CD4-positive, alpha-beta T cell (primary cell): ENCODE results near the gene TSHZ2. TPM values are rescaled to one million over a fixed set of nuclear protein-coding genes. Genes with fewer than 3 reads are reported as not detected.

ENCODE experiments used
- ATAC-seq: fragments of 200-7000 bp; cut with Tn5 transposase; one replicate; pipeline ENCODE4 v1.10.0; 2022; ENCODE audit warnings: mild to moderate bottlenecking; ENCODE audit not compliant: poor library complexity
- CTCF ChIA-PET: fragments of 350-600 bp; sonication (Branson Sonifier 250); formaldehyde crosslinking; loops from one replicate; lab custom pipeline; 2021; ENCODE audit warnings: antibody characterized with exemption, inconsistent platforms; lab: Charles Lee
- POLR2A ChIA-PET: fragments of 350-600 bp; sonication (Branson Sonifier 250); formaldehyde crosslinking; loops from one replicate; lab custom pipeline; 2021; ENCODE audit warnings: antibody characterized with exemption, inconsistent platforms; lab: Charles Lee
- DNase-seq, 14 experiments: peaks; one replicate each; pipeline ENCODE4 v3.0.0-alpha.2; 2013 to 2020; ENCODE audit warnings: mixed read lengths in 2 of 14
- H3K27ac ChIP-seq, 2 donors: one replicate each; pipeline versions ENCODE4 v1.5.1 to v1.7.0; 2013; ENCODE audit warnings: low read length in 2 of 2, low read depth in 1 of 2, mild to moderate bottlenecking in 1 of 2
- H3K27me3 ChIP-seq, 2 experiments: 1 replicate in 1 of 2; 2 replicates in 1 of 2; pipeline versions ENCODE4 v1.6.1 to v1.7.0; 2013; ENCODE audit warnings: low read length in 2 of 2, control low read depth in 1 of 2, mild to moderate bottlenecking in 1 of 2, moderate library complexity in 1 of 2; ENCODE audit not compliant: insufficient read depth in 2 of 2, control insufficient read depth in 1 of 2
- H3K36me3 ChIP-seq: one replicate; pipeline ENCODE4 v1.6.1; 2013; ENCODE audit warnings: low read length, control low read depth; ENCODE audit not compliant: insufficient read depth
- H3K4me1 ChIP-seq: one replicate; pipeline ENCODE4 v1.6.1; 2013; ENCODE audit warnings: low read length, control low read depth; ENCODE audit not compliant: insufficient read depth
- H3K4me3 ChIP-seq: one replicate; pipeline ENCODE4 v1.5.1; 2013; ENCODE audit warnings: mild to moderate bottlenecking, low read length, moderate library complexity
- H3K9me3 ChIP-seq, 2 experiments: 1 replicate in 1 of 2; 2 replicates in 1 of 2; pipeline versions ENCODE4 v1.6.1 to v1.7.0; 2013; ENCODE audit warnings: low read length in 2 of 2, mild to moderate bottlenecking in 2 of 2, control low read depth in 1 of 2, moderate library complexity in 1 of 2; ENCODE audit not compliant: control insufficient read depth in 1 of 2, insufficient read depth in 1 of 2
- H3K27ac Mint-ChIP-seq: one replicate; pipeline ENCODE4 v1.8.0; 2020; ENCODE audit warnings: mixed read lengths
- H3K27me3 Mint-ChIP-seq: one replicate; pipeline ENCODE4 v1.8.0; 2021; ENCODE audit warnings: mixed read lengths
- H3K36me3 Mint-ChIP-seq: one replicate; pipeline ENCODE4 v1.8.0; 2021; ENCODE audit warnings: low read depth, mixed read lengths
- H3K4me1 Mint-ChIP-seq: one replicate; pipeline ENCODE4 v1.8.0; 2021; ENCODE audit warnings: low read depth, mixed read lengths
- H3K4me3 Mint-ChIP-seq: one replicate; pipeline ENCODE4 v1.8.0; 2020; ENCODE audit warnings: mild to moderate bottlenecking, mixed read lengths
- H3K9me3 Mint-ChIP-seq: one replicate; pipeline ENCODE4 v1.8.0; 2020; ENCODE audit warnings: mixed read lengths
- CTCF ChIP-seq: fragments of 200-600 bp; IDR thresholded peaks from one replicate; pipeline ENCODE4 v1.8.0; 2022; ENCODE audit warnings: antibody characterized with exemption, mild to moderate bottlenecking
- intact Hi-C, 2 experiments: fragments of 100-400 bp; cut with DNase I in 1 of 2; cut with micrococcal nuclease in 1 of 2; formaldehyde crosslinking; loops; one replicate each; pipeline versions ENCODE4 v1.15.1 to v1.9.0; 2023 to 2025; cut with DNase I, micrococcal nuclease
- total RNA-seq, 174 experiments: library from RNA in 2 of 174; stranded (reverse) in 2 of 174; gene quantifications; one replicate each; pipeline ENCODE4 v1.2.3 and lab custom pipeline; 2021 to 2026

The TSHZ2 gene
- total RNA-seq, 2 experiments from 2014 or later: 26.1 to 27.4 TPM

- TF ChIP-seq CTCF: no peak
- POLR2A ChIA-PET: no interaction called here
- Histone ChIP-seq H3K4me1 (no peaks in the 10 kb centered on the region), H3K27ac (no peak overlapping the region), H3K27me3 (no peaks in the 10 kb centered on the region), H3K4me3 (no peak overlapping the region), H3K9me3 (peaks cover 0 to 3% of the 10 kb centered on the region in 2 experiments), H3K36me3 (no peaks in the 10 kb centered on the region)
- intact Hi-C loops: no loop called here
- H3K27me3 Mint-ChIP-seq: no peaks in the 10 kb centered on the region
- no peak for DNase-seq
- H3K4me1 Mint-ChIP-seq: no peaks in the 10 kb centered on the region
- CTCF ChIA-PET: no interaction called here
- H3K27ac Mint-ChIP-seq: no peak overlapping the region
- H3K4me3 Mint-ChIP-seq: no peak overlapping the region
- peaks cover 17% of the 10 kb centered on the region for H3K36me3 Mint-ChIP-seq
- no peaks in the 10 kb centered on the region for H3K9me3 Mint-ChIP-seq
- no peak for ATAC-seq
These were observed 451.5 kb downstream of the TSHZ2 start for GRCh38 chr20:53423587-53424146.

GRCh38 chr20:53425481-53425880 is 453.3 kb downstream of the TSHZ2 start:
- intact Hi-C loops: no loop called here
- Histone ChIP-seq H3K4me3 (no peak overlapping the region), H3K9me3 (peaks cover 0 to 3% of the 10 kb centered on the region in 2 experiments), H3K27ac (no peak overlapping the region), H3K36me3 (no peaks in the 10 kb centered on the region), H3K4me1 (no peaks in the 10 kb centered on the region), H3K27me3 (no peaks in the 10 kb centered on the region)
- CTCF ChIA-PET: no interaction called here
- no peak for DNase-seq
- no peak overlapping the region for H3K4me3 Mint-ChIP-seq
- H3K36me3 Mint-ChIP-seq: peaks cover 12% of the 10 kb centered on the region
- no peak for TF ChIP-seq CTCF
- no peak overlapping the region for H3K27ac Mint-ChIP-seq
- no peak for ATAC-seq
- no peaks in the 10 kb centered on the region for H3K27me3 Mint-ChIP-seq
- POLR2A ChIA-PET: no interaction called here
- H3K4me1 Mint-ChIP-seq: no peaks in the 10 kb centered on the region
- H3K9me3 Mint-ChIP-seq: no peaks in the 10 kb centered on the region

GRCh38 chr20:53425941-53426340 is 453.8 kb downstream of the TSHZ2 start:
- H3K27ac ChIP-seq: no peak overlapping the region
- POLR2A ChIA-PET: no interaction called here
- intact Hi-C loops: no loop called here

More at GRCh38 chr20:53425941-53426340, 453.8 kb downstream of the TSHZ2 start:
- H3K27me3 Mint-ChIP-seq: no peaks in the 10 kb centered on the region
- no peak for TF ChIP-seq CTCF
- ATAC-seq: no peak
- Histone ChIP-seq H3K27me3 (no peaks in the 10 kb centered on the region), H3K9me3 (peaks cover 0 to 3% of the 10 kb centered on the region in 2 experiments), H3K36me3 (no peaks in the 10 kb centered on the region), H3K4me1 (no peaks in the 10 kb centered on the region), H3K4me3 (no peak overlapping the region)
- CTCF ChIA-PET: no interaction called here
- H3K4me1 Mint-ChIP-seq: no peaks in the 10 kb centered on the region
- H3K27ac Mint-ChIP-seq: no peak overlapping the region
- H3K36me3 Mint-ChIP-seq: peaks cover 12% of the 10 kb centered on the region
- H3K4me3 Mint-ChIP-seq: no peak overlapping the region
- DNase-seq: no peak
- H3K9me3 Mint-ChIP-seq: no peaks in the 10 kb centered on the region
